ENCODE measurements around the gene RILP. TPM values are rescaled to one million over a fixed set of nuclear protein-coding genes. Genes with fewer than 3 reads are reported as not detected.

RILP gene
- total RNA-seq, 1 donor from 2014 or later = 2.9 TPM

- no peak for DNase-seq (ENCODE audit: low spot score in 2 of 2)
Observed at GRCh38 chr17:1605681-1606351, 43.9 kb downstream of the RILP start.

DNA sequence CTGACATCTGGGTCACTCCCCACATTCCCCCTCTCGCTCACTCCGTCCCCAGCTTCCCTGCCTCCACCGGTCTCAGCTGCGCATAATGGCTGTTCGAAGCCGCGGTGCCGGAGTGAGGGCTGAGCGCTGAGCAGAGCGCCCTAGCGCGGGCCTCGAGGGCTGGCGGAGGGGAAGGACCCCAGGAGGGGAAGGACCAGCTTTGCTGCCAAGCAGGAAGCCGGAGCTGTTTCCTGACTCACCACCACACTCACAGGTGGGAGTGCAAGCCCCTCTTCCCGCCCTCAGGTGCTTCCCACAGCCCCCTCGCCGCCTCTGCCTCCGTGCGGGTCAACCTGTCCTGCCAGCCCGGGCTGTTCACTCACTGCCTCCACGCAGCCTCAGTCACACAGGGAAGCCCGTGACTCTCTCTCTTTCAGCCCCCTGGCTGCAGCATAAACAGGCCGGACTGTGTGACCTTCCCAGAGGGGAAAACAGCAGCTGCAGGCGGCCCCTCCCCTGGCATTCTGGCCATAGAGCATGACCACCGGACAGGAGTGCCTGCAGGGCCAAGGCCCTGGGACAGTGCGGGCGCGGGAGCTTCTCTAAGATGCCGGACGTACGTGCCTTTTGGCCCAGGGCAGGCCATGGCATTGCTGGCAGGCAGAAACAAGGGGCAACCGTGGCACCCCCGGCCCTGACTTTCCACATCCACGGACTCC is 44.7 kb downstream of the RILP start:
- no peak for FAIRE-seq
- no peak for DNase-seq (ENCODE audit: low spot score in 2 of 2)

More at GRCh38 chr17:1605681-1606351, 43.9 kb downstream of the RILP start:
- no peak for FAIRE-seq

- FAIRE-seq (no peak), DNase-seq (ENCODE audit: low spot score in 2 of 2) (no peak)
Observed at GRCh38 chr17:1601571-1601970, 48.1 kb downstream of the RILP start.

DNA sequence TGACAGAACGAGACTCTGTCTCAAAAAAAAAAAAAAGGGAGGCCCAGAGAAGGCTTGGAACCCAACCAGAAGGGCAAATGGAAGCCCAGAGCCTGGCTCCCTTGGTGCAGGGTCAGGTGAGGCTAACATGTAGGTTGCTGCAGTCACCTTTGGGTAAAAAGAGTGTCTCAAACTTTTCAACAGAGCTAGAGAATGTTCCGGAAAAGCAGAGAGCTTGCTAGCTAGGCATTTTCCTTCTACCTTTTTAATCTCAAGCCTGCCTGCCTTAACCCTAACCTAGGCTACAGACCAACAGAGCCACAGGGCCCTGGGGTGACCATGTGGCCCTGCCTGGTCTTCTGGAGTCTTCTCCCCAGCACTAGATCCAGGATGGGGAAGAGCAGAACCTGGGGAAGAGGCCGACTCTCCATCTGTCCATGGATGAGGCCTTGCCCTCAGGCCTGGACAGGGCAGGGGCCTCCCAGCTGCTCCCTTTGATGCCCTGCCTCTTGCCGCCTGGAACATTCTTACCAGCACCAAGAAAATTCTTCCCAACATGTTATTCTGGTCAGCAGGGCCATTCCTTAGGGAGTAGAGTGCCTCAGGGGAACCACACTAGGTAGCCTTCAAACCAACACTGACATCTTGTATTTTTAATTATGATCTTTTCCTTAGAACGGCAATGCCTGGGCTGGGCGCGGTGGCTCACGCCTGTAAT is 51.1 kb downstream of the RILP start:
- FAIRE-seq (no peak), DNase-seq (ENCODE audit: low spot score in 2 of 2) (no peak)

- DNase-seq (ENCODE audit: low spot score in 2 of 2) (no peak), FAIRE-seq (no peak)
Observed at GRCh38 chr17:1597861-1598342, 51.8 kb downstream of the RILP start.

Small RNA genes lying within 50 kb of the gene (small RNA-seq; reads per million reads assigned to genes)
- gene RN7SL105P = not detected

Other genes with a start within 250 kb of the RILP start
- gene YWHAE, start 249.6 kb downstream of the RILP start, total RNA-seq = 597 TPM
- 164 TPM for gene CRK, start 193.6 kb downstream of the RILP start, total RNA-seq
- gene MYO1C, start 157.2 kb downstream of the RILP start, total RNA-seq = 9.0 TPM
- gene INPP5K, start 133.3 kb downstream of the RILP start, total RNA-seq = 28.5 TPM
- 18.8 TPM for gene PITPNA, start 87.1 kb downstream of the RILP start, total RNA-seq
- gene SLC43A2, start 21.0 kb downstream of the RILP start, total RNA-seq = 15.5 TPM
- gene SCARF1, start 4.1 kb downstream of the RILP start, total RNA-seq = 3.3 TPM
- 75.0 TPM for gene PRPF8, start 35.0 kb upstream of the RILP start, total RNA-seq
- gene TLCD2, start 60.5 kb upstream of the RILP start, total RNA-seq = 0.41 TPM
- gene WDR81, start 74.8 kb upstream of the RILP start, total RNA-seq = 10.2 TPM
- gene SERPINF2, start 93.0 kb upstream of the RILP start, total RNA-seq = not detected
- gene SERPINF1, start 112.2 kb upstream of the RILP start, total RNA-seq = 9.0 TPM
- gene SMYD4, start 180.0 kb upstream of the RILP start, total RNA-seq = 8.6 TPM
- 19.2 TPM for gene RPA1, start 180.1 kb upstream of the RILP start, total RNA-seq

Data from frontal cortex (tissue), 4 donors.